NCI-H1417 treated with DMSO at 0.1 percent for 48 hours (cell line): ENCODE measurements around the gene PSMF1.

Experiments used
- DNase-seq: peaks from one replicate; lab custom pipeline; 2025; lab: John Stamatoyannopoulos, UW

The PSMF1 gene

GRCh38 chr20:1164871-1165270, 46.5 kb downstream of the PSMF1 start:
- DNase-seq: no peak

DNA sequence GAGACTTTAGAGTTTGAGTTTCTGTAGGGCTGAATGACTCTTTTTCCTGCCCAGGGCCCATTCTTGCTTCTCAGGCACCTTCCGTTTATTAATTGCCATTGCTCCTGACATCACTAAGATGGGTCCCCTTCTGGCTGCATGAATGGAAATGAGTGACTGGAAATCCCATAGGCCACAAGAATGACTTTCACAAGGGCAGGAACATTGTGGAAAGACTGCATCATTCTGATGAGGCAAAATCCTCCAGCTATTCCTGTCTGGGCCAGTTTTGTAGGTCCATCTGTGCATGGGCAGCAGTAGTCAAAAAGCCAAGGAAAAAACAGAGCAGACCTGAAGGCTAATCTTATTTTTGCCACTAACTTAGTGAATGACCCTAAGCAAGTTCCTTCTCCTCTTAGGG, 47.1 kb downstream of the PSMF1 start:
- no peak for DNase-seq

DNA sequence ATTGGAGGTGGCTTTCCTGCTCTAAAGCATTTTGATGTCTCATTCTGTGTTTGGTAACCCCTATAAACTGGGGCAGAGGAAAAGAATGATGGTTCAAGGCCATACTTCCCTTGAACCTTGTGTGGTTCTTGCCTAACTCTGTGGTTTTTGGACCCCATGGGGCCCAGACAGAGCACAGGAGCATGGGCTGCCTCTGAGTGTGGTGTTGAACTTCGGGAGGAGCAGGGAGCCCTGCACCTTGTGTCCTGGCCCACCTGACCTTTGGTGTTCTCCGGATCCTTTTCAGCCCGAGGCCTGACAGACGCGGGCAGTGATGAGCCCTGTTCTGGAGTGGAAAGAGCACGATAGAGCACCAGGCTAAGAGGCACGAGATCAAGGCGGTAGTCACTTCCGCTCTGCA, 47.5 kb downstream of the PSMF1 start:
- no peak for DNase-seq

DNA sequence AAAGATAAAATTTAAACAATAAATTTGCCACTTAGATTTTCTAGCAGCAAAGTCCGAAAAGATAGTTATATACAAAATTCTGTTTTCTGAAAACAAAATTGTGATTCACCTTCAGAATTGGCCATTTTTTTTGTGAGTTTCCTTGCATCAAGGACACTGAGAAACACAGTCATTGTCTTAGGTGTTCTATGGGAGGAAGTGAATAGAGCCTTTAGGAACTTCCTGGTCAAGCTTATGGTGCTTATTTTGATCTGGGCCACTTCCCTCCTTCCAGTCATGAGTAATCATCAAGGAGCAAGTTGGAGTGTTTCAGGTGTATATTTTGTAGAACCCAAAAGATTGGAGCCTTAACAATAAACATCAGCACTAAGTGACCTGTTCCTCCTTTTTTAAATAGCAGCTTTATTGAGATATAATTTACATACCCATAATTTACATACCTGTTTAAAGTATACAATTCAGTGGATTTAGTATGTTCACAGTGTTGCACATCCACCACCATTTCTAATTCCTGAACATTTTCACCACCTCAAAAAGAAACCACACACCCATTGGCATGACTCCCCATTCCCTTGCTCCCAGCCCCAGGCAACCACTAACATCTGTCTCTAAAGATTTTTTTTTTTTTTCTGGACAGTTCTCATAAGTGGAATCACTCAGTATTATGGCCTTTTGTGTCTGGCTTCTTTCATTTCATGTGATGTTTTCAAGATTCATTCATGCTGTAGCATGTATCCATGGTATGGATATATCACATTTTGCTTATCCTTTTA, 48.7 kb downstream of the PSMF1 start:
- DNase-seq: no peak

GRCh38 chr20:1169224-1169623, 50.8 kb downstream of the PSMF1 start:
- DNase-seq: no peak

DNA sequence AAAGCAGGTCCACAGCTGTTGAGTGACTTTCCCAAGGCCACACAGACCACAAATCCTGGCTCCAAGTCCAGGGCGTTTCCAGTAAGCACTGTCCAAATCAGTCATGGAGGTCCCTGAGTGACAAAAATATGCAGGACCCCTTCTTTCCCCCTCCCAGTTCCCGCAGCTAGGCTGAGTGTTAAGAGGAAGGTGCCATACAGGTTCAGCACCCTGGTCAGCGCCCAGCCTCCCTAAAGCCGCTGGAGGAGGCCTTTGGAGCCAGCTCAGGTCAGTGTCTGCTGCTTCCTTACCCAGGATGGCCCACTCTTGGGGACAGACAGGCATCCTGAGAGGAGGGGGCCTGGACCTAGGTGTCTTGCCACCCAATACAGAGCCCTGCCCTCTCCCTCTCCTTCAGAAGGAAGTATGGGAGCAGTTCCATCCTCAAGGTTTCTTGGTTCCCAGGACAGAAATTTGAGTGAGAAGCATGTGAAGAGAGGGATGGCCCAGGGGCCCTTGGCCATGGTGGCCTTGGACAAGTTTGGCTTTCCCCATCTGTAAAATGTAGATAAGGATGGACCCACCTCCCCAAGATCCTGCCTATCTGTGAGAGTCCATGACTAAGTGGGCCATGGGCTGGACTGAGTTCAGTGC, 53.2 kb downstream of the PSMF1 start:
- DNase-seq: no peak

DNA sequence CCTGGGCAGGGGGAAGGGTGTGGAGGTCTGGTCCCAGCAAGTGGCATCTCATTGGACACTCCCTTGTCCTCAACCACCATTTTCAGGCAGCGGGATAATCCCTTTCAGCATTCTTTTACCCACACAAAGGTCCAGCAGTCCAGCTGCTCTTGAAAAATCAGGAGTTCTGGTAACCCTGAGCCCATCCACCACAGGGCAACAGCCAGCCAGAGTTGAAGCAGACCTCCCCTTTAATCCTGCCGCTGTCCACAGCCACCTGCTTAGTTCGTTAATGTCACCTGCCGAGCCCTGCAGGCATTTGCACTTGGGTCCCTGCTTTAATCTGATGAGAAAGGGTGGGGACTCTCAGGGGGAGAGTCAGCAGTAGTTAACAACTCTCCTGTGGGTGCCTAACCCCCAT, 55.3 kb downstream of the PSMF1 start:
- no peak for DNase-seq

DNA sequence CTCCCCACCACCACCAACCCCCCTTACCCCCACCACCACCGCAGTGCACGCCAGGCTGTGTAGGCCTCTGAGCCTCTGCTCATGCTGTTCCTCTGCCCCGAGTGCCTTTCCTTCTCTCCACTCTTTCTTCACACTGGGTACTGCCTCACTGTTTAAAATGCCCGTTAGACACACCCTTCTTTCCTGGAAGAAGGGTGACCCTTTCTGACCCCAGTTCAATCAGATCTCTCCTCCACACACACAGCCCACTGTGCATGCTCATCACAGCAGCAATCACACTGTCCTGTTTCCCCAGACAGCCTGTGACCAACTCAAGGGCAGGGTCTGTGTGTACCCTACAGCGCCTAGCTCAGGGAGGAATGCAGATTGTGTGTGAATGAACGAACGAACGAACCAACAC, 56.4 kb downstream of the PSMF1 start:
- no peak for DNase-seq

DNA sequence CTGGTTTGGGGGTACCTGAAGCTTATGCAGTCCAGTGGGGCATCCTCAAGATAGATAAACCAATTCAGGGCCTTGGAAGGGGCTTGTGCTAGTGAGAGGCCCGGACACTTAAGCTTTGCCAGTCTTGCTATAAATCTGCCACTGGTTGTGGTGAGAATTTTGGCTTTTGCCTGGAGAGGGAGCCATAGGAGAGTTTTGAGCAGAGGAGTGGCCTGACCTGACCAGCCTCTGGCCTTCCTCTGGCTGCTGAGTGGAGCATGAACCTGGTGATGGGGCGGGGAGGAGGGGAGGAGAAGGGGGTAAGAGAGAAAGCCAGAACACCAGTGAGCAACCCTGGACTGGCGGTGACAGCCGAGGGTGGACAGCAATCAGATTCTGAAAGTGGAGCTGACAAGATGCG, 59.3 kb downstream of the PSMF1 start:
- no peak for DNase-seq

DNA sequence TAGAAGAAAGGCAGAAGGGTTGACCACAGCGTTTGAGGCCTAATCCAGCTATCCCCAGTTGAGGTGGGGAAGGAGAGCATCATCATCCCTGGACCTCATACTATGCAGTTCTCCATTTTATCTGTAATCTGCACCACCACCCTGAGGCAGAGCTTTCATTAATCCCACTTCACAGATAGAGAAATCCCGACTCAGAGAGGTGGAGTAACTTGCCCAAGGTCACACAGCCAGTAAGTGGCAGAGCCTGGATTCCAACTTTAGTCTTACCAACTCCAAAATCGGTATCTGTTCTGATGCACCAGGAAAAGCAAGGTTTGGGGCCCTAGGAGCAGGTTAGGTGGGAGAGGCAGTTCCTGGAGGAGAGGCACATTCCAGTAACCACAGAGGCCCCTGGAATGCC, 59.7 kb downstream of the PSMF1 start:
- no peak for DNase-seq

GRCh38 chr20:1178623-1179022, 60.2 kb downstream of the PSMF1 start:
- DNase-seq: no peak

DNA sequence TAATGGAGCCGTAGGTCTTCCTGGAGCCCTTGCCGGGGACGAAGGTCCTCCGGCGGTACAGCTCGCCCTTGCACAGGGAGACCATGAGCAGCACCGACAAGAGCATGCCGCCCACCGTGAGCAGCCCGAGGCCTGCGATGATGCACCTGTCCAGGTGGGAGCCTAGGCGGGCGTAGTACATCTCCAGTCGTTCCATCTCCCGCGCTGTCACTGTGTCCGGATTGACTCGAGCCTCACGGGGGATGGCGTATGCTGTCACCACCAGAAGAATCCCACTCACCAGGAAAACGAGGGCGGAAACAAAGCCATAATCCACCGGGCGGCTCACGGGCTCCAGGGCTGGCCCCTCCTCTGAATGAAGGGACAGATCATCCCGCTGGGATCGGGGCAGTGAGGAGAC, 62.5 kb downstream of the PSMF1 start:
- no peak for DNase-seq

DNA sequence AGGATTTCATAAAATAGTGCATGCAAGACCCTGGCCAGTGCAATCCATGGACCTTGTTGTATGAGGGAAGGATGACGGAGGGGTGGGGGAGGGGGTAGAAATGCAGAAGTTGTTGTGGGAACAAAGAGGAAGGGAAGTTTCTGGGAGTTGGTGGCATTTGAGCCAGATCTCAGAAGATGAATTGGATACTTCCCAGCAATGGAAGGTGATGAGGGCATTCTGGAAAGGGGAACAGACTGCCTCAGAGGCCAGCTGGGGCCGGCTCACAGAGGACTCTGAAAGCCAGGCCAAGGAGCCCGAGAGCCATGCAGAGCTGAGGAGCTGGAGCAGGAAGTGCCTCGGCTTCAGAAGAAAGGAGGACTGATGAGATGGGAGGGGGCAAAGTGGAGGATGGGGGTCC, 63.7 kb downstream of the PSMF1 start:
- no peak for DNase-seq

- no peak for DNase-seq
Observed at GRCh38 chr20:1183153-1183552, 64.8 kb downstream of the PSMF1 start.

- no peak for DNase-seq
Observed at GRCh38 chr20:1184260-1184637, 65.8 kb downstream of the PSMF1 start.

DNA sequence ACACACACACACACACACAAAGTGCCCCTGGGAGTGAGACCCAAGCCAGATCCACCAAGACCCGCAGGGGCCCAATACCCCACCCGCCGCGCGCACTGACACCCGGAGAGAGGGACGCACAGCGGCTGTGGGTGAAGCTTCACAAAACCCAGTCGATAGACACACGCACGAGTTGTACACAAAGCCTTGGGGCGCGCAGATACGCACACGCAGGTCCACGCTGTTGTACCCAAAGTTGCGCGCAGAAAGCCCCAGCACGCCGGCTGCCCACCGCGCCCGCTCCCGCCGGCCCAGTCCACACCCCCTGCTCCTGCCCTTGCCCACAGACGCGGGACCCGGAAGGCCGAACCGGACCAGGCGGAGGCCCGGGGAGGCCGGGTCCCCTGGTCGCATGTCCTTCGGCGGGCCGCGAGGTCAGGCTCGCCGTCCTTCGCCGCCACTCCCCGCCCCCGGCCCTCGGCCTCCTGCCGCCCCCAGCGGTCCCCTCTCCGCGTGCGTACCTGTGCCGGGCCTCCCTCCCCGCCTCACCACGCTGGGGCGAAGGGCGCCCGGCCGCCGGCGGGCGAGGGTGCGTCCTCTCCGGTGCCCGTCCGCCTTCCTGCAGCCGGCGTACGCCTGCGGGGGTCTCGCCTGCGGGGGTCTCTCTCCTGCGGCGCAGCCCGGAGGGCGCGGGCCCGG, 66.4 kb downstream of the PSMF1 start, which contains the start of gene TMEM74B:
TSS of gene TMEM74B (minus strand) at position 344 of the 678 bp plus-strand sequence. CDS start 1,180 bp downstream, outside the sequence.
- DNase-seq: no peak

- DNase-seq: no peak
Observed at GRCh38 chr20:1185316-1185741, 66.9 kb downstream of the PSMF1 start.

- DNase-seq: no peak
Observed at GRCh38 chr20:1185790-1186334, 67.5 kb downstream of the PSMF1 start.

- DNase-seq: no peak
Observed at GRCh38 chr20:1186367-1186991, 68.1 kb downstream of the PSMF1 start.

GRCh38 chr20:1187605-1188171, 69.3 kb downstream of the PSMF1 start:
- no peak for DNase-seq

GRCh38 chr20:1188347-1188746, 69.9 kb downstream of the PSMF1 start:
- no peak for DNase-seq

GRCh38 chr20:1189827-1190226, 71.4 kb downstream of the PSMF1 start:
- DNase-seq: no peak
